GM23338 (cell line): ENCODE measurements around the gene MARCHF10. TPM values are rescaled to one million over a fixed set of nuclear protein-coding genes. Genes with fewer than 3 reads are reported as not detected.
A peak's percentile ranks its signal among the peaks of the same experiment; 100 is the strongest.

Experiments
- ATAC-seq: fragments of 200-7000 bp; cut with Tn5 transposase; 3 replicates; pipeline ENCODE4 v1.9.1; 2020
- DNase-seq: peaks from one replicate; pipeline ENCODE4 v3.0.0-alpha.2; 2015; ENCODE audit warnings: low spot score
- H2AFZ ChIP-seq: fragments of 200-600 bp; sonication (generic); 2 replicates; pipeline ENCODE4 v1.8.0; 2016; ENCODE audit warnings: antibody characterized with exemption, mild to moderate bottlenecking, moderate library complexity
- H3F3A ChIP-seq: fragments of 200-600 bp; sonication (generic); replicated peaks from 2 replicates; pipeline ENCODE4 v1.8.0; 2017; ENCODE audit warnings: antibody characterized with exemption, mixed run types, low read depth
- H3K27ac ChIP-seq: fragments of 200-600 bp; sonication (generic); 2 replicates; pipeline ENCODE4 v1.6.1; 2016; ENCODE audit warnings: low read depth
- H3K27me3 ChIP-seq: fragments of 200-600 bp; sonication (generic); 2 replicates; pipeline ENCODE4 v1.8.0; 2016; ENCODE audit warnings: mild to moderate bottlenecking, mixed run types, moderate library complexity; ENCODE audit not compliant: insufficient read depth
- H3K36me3 ChIP-seq: fragments of 200-600 bp; sonication (generic); 2 replicates; pipeline ENCODE4 v1.8.0; 2016; ENCODE audit warnings: mild to moderate bottlenecking; ENCODE audit not compliant: insufficient read depth
- H3K4me1 ChIP-seq: fragments of 200-600 bp; sonication (generic); 2 replicates; pipeline ENCODE4 v1.8.0; 2016; ENCODE audit warnings: mild to moderate bottlenecking, moderate library complexity; ENCODE audit not compliant: insufficient read depth
- H3K4me2 ChIP-seq: fragments of 200-600 bp; sonication (generic); 2 replicates; pipeline ENCODE4 v1.7.1; 2017; ENCODE audit warnings: mixed run types
- H3K4me3 ChIP-seq: fragments of 200-600 bp; sonication (generic); 2 replicates; pipeline ENCODE4 v1.6.1; 2016; ENCODE audit warnings: mixed run types
- H3K79me2 ChIP-seq: fragments of 200-600 bp; sonication (generic); replicated peaks from 2 replicates; pipeline ENCODE4 v1.8.0; 2017; ENCODE audit warnings: mild to moderate bottlenecking; ENCODE audit not compliant: insufficient read depth
- H3K9me2 ChIP-seq: fragments of 200-600 bp; sonication (generic); 2 replicates; pipeline ENCODE4 v1.8.0; 2017; ENCODE audit not compliant: insufficient read depth
- H4K20me1 ChIP-seq: fragments of 200-600 bp; sonication (generic); replicated peaks from 2 replicates; pipeline ENCODE4 v1.8.0; 2017; ENCODE audit warnings: mild to moderate bottlenecking; ENCODE audit not compliant: insufficient read depth
- H3K27ac Mint-ChIP-seq: 2 replicates; pipeline ENCODE4 v1.8.0; 2020; ENCODE audit warnings: inconsistent platforms, mild to moderate bottlenecking, moderate library complexity, mixed read lengths
- H3K27me3 Mint-ChIP-seq: 3 replicates; pipeline ENCODE4 v1.8.0; 2022; ENCODE audit warnings: low read depth, mild to moderate bottlenecking, moderate library complexity, mixed read lengths, inconsistent platforms; ENCODE audit not compliant: insufficient read depth, poor library complexity
- H3K36me3 Mint-ChIP-seq: 3 replicates; pipeline ENCODE4 v1.8.0; 2021; ENCODE audit warnings: low read depth, mild to moderate bottlenecking, inconsistent platforms, moderate library complexity, mixed read lengths
- H3K4me1 Mint-ChIP-seq: 3 replicates; pipeline ENCODE4 v1.8.0; 2020; ENCODE audit warnings: mild to moderate bottlenecking, inconsistent platforms, mixed read lengths
- H3K4me3 Mint-ChIP-seq: 3 replicates; pipeline ENCODE4 v1.8.0; 2021; ENCODE audit warnings: moderate library complexity, mild to moderate bottlenecking, inconsistent platforms, mixed read lengths
- H3K9me3 Mint-ChIP-seq: 3 replicates; pipeline ENCODE4 v1.8.0; 2020; ENCODE audit warnings: moderate library complexity, mild to moderate bottlenecking, inconsistent platforms, mixed read lengths
- CREB1 ChIP-seq: fragments of 250-450 bp; sonication (Bioruptor Pico); IDR thresholded peaks from 2 replicates; pipeline ENCODE4 v1.5.0; 2020; ENCODE audit warnings: low read depth, mild to moderate bottlenecking, moderate library complexity
- ETS1 ChIP-seq: IDR thresholded peaks from 2 replicates; pipeline ENCODE4 v1.6.1; 2016; ENCODE audit warnings: antibody characterized with exemption
- EZH2 ChIP-seq: fragments of 200-600 bp; sonication (generic); IDR thresholded peaks from one replicate; pipeline ENCODE4 v1.8.0; 2017; ENCODE audit warnings: antibody characterized with exemption, mild to moderate bottlenecking, low read depth; ENCODE audit not compliant: unreplicated experiment
- EZH2phosphoT487 ChIP-seq: fragments of 200-600 bp; sonication (generic); IDR thresholded peaks from one replicate; pipeline ENCODE4 v1.8.1; 2018; ENCODE audit warnings: antibody characterized with exemption; ENCODE audit not compliant: unreplicated experiment
- JUNB ChIP-seq: IDR thresholded peaks from one replicate; pipeline ENCODE4 v1.6.1; 2016; ENCODE audit warnings: antibody characterized with exemption; ENCODE audit not compliant: unreplicated experiment
- NANOG ChIP-seq: IDR thresholded peaks from 2 replicates; pipeline ENCODE4 v1.6.1; 2016; ENCODE audit warnings: antibody characterized with exemption, borderline replicate concordance
- REST ChIP-seq: IDR thresholded peaks from one replicate; pipeline ENCODE4 v1.6.1; 2018; ENCODE audit warnings: antibody characterized with exemption; ENCODE audit not compliant: unreplicated experiment
- STAT1 ChIP-seq: IDR thresholded peaks from one replicate; pipeline ENCODE4 v1.6.1; 2016; ENCODE audit warnings: antibody characterized with exemption; ENCODE audit not compliant: unreplicated experiment
- ZNF114 ChIP-seq: fragments of 250-450 bp; sonication (Bioruptor Pico); IDR thresholded peaks from 2 replicates; pipeline ENCODE4 v1.5.0; 2020; ENCODE audit warnings: mild to moderate bottlenecking, moderate library complexity
- ZNF331 ChIP-seq: fragments of 250-450 bp; sonication (Bioruptor Pico); IDR thresholded peaks from 2 replicates; pipeline ENCODE4 v1.5.0; 2020; ENCODE audit warnings: low read depth, mild to moderate bottlenecking, moderate library complexity
- ZNF462 ChIP-seq: fragments of 250-450 bp; sonication (Bioruptor Pico); IDR thresholded peaks from 2 replicates; pipeline ENCODE4 v1.5.0; 2020; ENCODE audit warnings: mild to moderate bottlenecking, moderate library complexity
- polyA plus RNA-seq: library from polyadenylated mRNA; unstranded; fragments of >200 nt; fragmentation: Nextera tagmentation; extraction: Ambion mirVana; gene quantifications from 2 replicates; pipeline ENCODE4 v1.2.1, GENCODE V29; 2016
- total RNA-seq: library from RNA; depleted of rRNA; stranded (reverse); fragments of >200 nt; shearing (Covaris generic); gene quantifications from 2 replicates; pipeline ENCODE4 v1.2.3, GENCODE V29; 2014

Gene MARCHF10
- total and polyA plus RNA-seq, 2 experiments from 2014 or later = 0.50 TPM; not detected in 1

DNA sequence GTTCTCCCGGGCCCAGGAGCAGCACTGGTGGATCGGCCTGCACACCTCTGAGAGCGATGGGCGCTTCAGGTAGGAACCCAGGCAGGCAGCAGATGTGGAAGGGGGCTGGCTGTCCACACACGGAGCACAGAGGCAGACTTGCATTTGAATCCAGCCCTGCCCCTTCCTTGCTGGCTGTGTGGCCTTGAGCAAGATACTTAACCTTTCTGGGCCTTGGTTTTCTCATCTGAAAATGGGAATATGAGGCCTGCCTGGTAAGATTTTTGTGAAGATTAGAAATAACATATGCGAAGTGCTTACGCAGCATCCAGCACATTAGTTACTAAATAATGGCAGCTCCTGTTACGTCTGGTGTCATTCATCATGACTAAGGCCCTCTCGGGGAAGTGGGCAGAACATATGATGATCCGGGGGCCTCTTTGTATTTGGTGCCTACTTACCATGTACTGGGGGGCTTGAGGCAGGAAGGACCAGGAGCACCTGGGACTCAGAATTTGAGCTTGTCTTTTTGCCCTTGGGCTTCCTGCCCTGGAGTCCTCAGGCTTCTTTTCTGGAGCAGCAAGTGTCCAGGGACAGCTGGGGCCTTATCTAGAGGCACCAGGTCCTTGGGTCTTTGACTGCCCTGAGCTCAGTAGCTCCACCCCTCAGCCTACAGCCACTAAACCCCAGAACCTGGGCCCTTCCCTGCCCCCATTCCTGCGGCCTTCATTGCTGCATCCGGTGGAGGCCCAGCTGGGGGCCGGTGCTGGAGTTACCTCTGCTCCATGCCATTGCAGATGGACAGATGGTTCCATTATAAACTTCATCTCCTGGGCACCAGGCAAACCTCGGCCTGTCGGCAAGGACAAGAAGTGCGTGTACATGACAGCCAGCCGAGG, 126.8 kb downstream of the MARCHF10 start (continued):
- TF ChIP-seq ZNF462 (CRISPR knock-in tag) (no peak), JUNB (no peak), STAT1 (no peak), ETS1 (no peak), ZNF114 (no peak), CREB1 (CRISPR knock-in tag) (no peak), EZH2phosphoT487 (no peak)

- Mint-ChIP-seq H3K27ac (no peak overlapping the region), H3K27me3 (no peaks in the 10 kb centered on the region), H3K4me1 (0 out of 3 replicates have a peak, but pooled peaks cover 3% of the 10 kb centered on the region), H3K36me3 (peaks cover 17% of the 10 kb centered on the region), H3K9me3 (0 out of 3 replicates have a peak, but pooled peaks cover 2% of the 10 kb centered on the region), H3K4me3 (no peak overlapping the region)
- no peaks in the 10 kb centered on the region for H3K79me2 ChIP-seq
- H3K36me3 ChIP-seq = peaks cover 4% of the 10 kb centered on the region
- no peaks in the 10 kb centered on the region for H3K9me2 ChIP-seq
- ATAC-seq = peak; percentile 46
- no peak for DNase-seq
- H3K4me3 ChIP-seq = no peak overlapping the region
- H3K27ac ChIP-seq = no peak overlapping the region
- no peaks in the 10 kb centered on the region for H3F3A ChIP-seq
- H3K4me2 ChIP-seq = no peak overlapping the region
- no peaks in the 10 kb centered on the region for H4K20me1 ChIP-seq
- no peaks in the 10 kb centered on the region for H3K4me1 ChIP-seq
- no peak overlapping the region for H2AFZ ChIP-seq
- H3K27me3 ChIP-seq = no peaks in the 10 kb centered on the region
- no peak for TF ChIP-seq REST
- TF ChIP-seq EZH2phosphoT487 = no peak
- TF ChIP-seq EZH2 = no peak
- no peak for TF ChIP-seq NANOG
- TF ChIP-seq ZNF114 = no peak
- TF ChIP-seq ZNF331 (CRISPR knock-in tag) = no peak
- no peak for TF ChIP-seq STAT1
Observed at GRCh38 chr17:62680541-62681052, 127.5 kb downstream of the MARCHF10 start.
